Posterior cingulate gyrus (tissue), 11 donors: ENCODE data around the gene RPIA.
"Not testable (repeated sequence)": the region's sequence is repeated elsewhere in the genome, so short reads cannot be mapped to it uniquely, and the experiment has no call there.

ENCODE experiments used
- DNase-seq, 10 donors: peaks; one replicate each; pipeline versions ENCODE4 v3.0.0 to v3.0.0-alpha.2; 2020 to 2021; ENCODE audit warnings: mixed read lengths in 3 of 10
- intact Hi-C: fragments of 100-400 bp; cut with DNase I; formaldehyde crosslinking; loops from one replicate; pipeline ENCODE4 v1.15.1; 2023

The RPIA gene

GRCh38 chr2:88691339-88692183, at the start of gene RPIA:
TSS of gene RPIA (plus strand) at chr2:88691673. CDS start at chr2:88691699, 26 bp downstream.
- peak; percentile 98 to 100 (median 99) for DNase-seq
- intact Hi-C loops = loop anchor here (1.0 kb wide), 1 partner anchor 63 kb away; no protein-coding TSS in a partner anchor

- intact Hi-C loops = no loop called here
- DNase-seq = no peak
Observed at GRCh38 chr2:88642278-88642677, 49.2 kb upstream of the RPIA start.

GRCh38 chr2:88645291-88645882, 46.1 kb upstream of the RPIA start:
- intact Hi-C loops, DNase-seq: not testable (repeated sequence)

- intact Hi-C loops = no loop called here
- no peak for DNase-seq
Observed at GRCh38 chr2:88651646-88652045, 39.8 kb upstream of the RPIA start.

- intact Hi-C loops = no loop called here
- no peak for DNase-seq
Observed at GRCh38 chr2:88654714-88655113, 36.8 kb upstream of the RPIA start.

GRCh38 chr2:88656690-88657089, 34.8 kb upstream of the RPIA start:
- intact Hi-C loops = no loop called here
- no peak for DNase-seq

GRCh38 chr2:88657131-88657530, 34.3 kb upstream of the RPIA start:
- DNase-seq = no peak
- intact Hi-C loops = no loop called here

GRCh38 chr2:88658326-88658725, 33.1 kb upstream of the RPIA start:
- no peak for DNase-seq
- intact Hi-C loops = no loop called here

GRCh38 chr2:88658881-88659537, 32.5 kb upstream of the RPIA start:
- intact Hi-C loops = no loop called here
- no peak for DNase-seq

GRCh38 chr2:88659538-88659915, 31.9 kb upstream of the RPIA start:
- intact Hi-C loops = no loop called here
- DNase-seq = no peak

- intact Hi-C loops = no loop called here
Observed at GRCh38 chr2:88660622-88661021, 30.9 kb upstream of the RPIA start.

GRCh38 chr2:88666576-88666975, 24.9 kb upstream of the RPIA start:
- DNase-seq = no peak
- intact Hi-C loops = no loop called here

More at GRCh38 chr2:88660622-88661021, 30.9 kb upstream of the RPIA start:
- no peak for DNase-seq

- intact Hi-C loops = no loop called here
- DNase-seq = no peak
Observed at GRCh38 chr2:88667219-88667618, 24.3 kb upstream of the RPIA start.

GRCh38 chr2:88668862-88669261, 22.6 kb upstream of the RPIA start:
- no peak for DNase-seq
- intact Hi-C loops = no loop called here

- intact Hi-C loops = loop anchor here (10.0 kb wide), 1 partner anchor 475 kb away; no protein-coding TSS in a partner anchor
- no peak for DNase-seq
Observed at GRCh38 chr2:88669482-88670214, 21.8 kb upstream of the RPIA start.

GRCh38 chr2:88671786-88672427, 19.6 kb upstream of the RPIA start:
- intact Hi-C loops = loop anchor here (2.0 to 10.0 kb wide), 2 partner anchors 81 to 477 kb away; no protein-coding TSS in a partner anchor
- DNase-seq = peak in 1 of 10 donors; percentile 13

- no peak for DNase-seq
- intact Hi-C loops = loop anchor here (2.0 to 10.0 kb wide), 2 partner anchors 83 to 479 kb away; no protein-coding TSS in a partner anchor
Observed at GRCh38 chr2:88673363-88673762, 18.1 kb upstream of the RPIA start.

GRCh38 chr2:88680266-88680902, 11.1 kb upstream of the RPIA start:
- no peak for DNase-seq
- intact Hi-C loops = no loop called here

GRCh38 chr2:88680916-88681315, 10.6 kb upstream of the RPIA start:
- intact Hi-C loops = no loop called here

More at GRCh38 chr2:88680916-88681315, 10.6 kb upstream of the RPIA start:
- no peak for DNase-seq
